K562 (cell line): ENCODE results near the gene TM9SF4. TPM values are rescaled to one million over a fixed set of nuclear protein-coding genes. Genes with fewer than 3 reads are reported as not detected.

ENCODE experiments used
- ATF3 ChIP-seq, 2 experiments: fragments of 450-650 bp in 1 of 2; sonication (generic) in 1 of 2; formaldehyde crosslinking in 1 of 2; IDR thresholded peaks in 1 of 2; conservative IDR thresholded peaks in 1 of 2; 2 replicates each; pipeline versions ENCODE4 v1.6.1 to v1.8.1; 2016 to 2023; ENCODE audit warnings: mild to moderate bottlenecking in 2 of 2, moderate library complexity in 2 of 2, inconsistent platforms in 1 of 2, missing genetic modification reagents in 1 of 2
- CUX1 ChIP-seq: fragments of 200-800 bp; sonication (Bioruptor generic); IDR thresholded peaks from 2 replicates; pipeline ENCODE4 v1.6.1; 2016; ENCODE audit warnings: missing genetic modification characterization, missing compliant biosample characterization
- E2F4 ChIP-seq: sonication (generic); formaldehyde crosslinking; IDR thresholded peaks from 2 replicates; pipeline ENCODE4 v1.8.0; 2022; ENCODE audit warnings: mild to moderate bottlenecking, low read depth, missing genetic modification reagents
- NCOR1 ChIP-seq: fragments of 450-650 bp; IDR thresholded peaks from 2 replicates; pipeline ENCODE4 v1.6.1; 2016; ENCODE audit warnings: mild to moderate bottlenecking, moderate library complexity
- ZNF407 ChIP-seq: fragments of 450-650 bp; IDR thresholded peaks from 2 replicates; pipeline ENCODE4 v1.6.1; 2016; ENCODE audit warnings: low read depth
- ZNF586 ChIP-seq: fragments of 450-650 bp; formaldehyde crosslinking; conservative IDR thresholded peaks from 2 replicates; pipeline ENCODE4 v1.4.0; 2020; ENCODE audit warnings: mild to moderate bottlenecking, moderate library complexity
- polyA plus RNA-seq, 8 experiments: library from polyadenylated mRNA; depleted of rRNA in 4 of 8; stranded (reverse) in 5 of 8; unstranded in 3 of 8; fragments of >200 nt; fragmentation: Nextera tagmentation in 2 of 8; fragmentation: Illumina TruSeq in 1 of 8; extraction: Ambion mirVana in 2 of 8; extraction: Trizol in 1 of 8; gene quantifications; 2 replicates each; pipeline versions ENCODE4 v1.2.1 to v1.2.3, GENCODE V29; 2011 to 2014; ENCODE audit warnings: inconsistent platforms in 1 of 8, missing spikeins in 1 of 8
- total RNA-seq, 7 experiments: library from RNA; depleted of rRNA in 6 of 7; stranded (reverse); fragments of >200 nt in 6 of 7; fragmentation: Illumina TruSeq in 2 of 7; extraction: Trizol in 2 of 7; gene quantifications; 2 replicates each; pipeline versions ENCODE4 v1.2.1 to v1.2.3, GENCODE V29; 2011 to 2021; ENCODE audit warnings: low replicate concordance in 1 of 7

TM9SF4 gene
- total and polyA plus RNA-seq, 9 of the 15 experiments (the other 6 are each of a cell fraction or from before 2014, with no cell fraction given) = 14.5 to 46.3 (median 26.9) TPM

- TF ChIP-seq CUX1 (CRISPR knock-in tag) = no peak
- TF ChIP-seq ATF3 (IDR thresholded peaks at IDR 0.05) = no peak
- no peak for TF ChIP-seq ATF3 (CRISPR knock-in tag; conservative IDR thresholded peaks at IDR 0.05)
- no peak for TF ChIP-seq E2F4
- no peak for TF ChIP-seq ZNF407
- no peak for TF ChIP-seq NCOR1
- TF ChIP-seq ZNF586 (CRISPR knock-in tag) = no peak
Measured at GRCh38 chr20:32207626-32208498, 98.3 kb downstream of the TM9SF4 start, which contains the start of the genes PLAGL2 and POFUT1 (continued).
